Transverse colon (tissue), 4 donors: Measurements from ENCODE around the gene WLS. TPM values are rescaled to one million over a fixed set of nuclear protein-coding genes. Genes with fewer than 3 reads are reported as not detected.
A peak's percentile ranks its signal among the peaks of the same experiment; 100 is the strongest.

ENCODE experiments used
- DNase-seq: peaks from one replicate; pipeline ENCODE4 v3.0.0-alpha.2; 2019
- H3K27ac ChIP-seq, 4 donors: fragments of 200-600 bp; sonication (generic); 2 replicates each; pipeline ENCODE4 v1.5.1; 2016 to 2018; ENCODE audit warnings: inconsistent platforms in 4 of 4
- H3K27me3 ChIP-seq: fragments of 200-600 bp; sonication (generic); 2 replicates; pipeline ENCODE4 v1.5.1; 2017; ENCODE audit warnings: inconsistent platforms
- H3K36me3 ChIP-seq, 4 donors: fragments of 200-600 bp; sonication (generic); 2 replicates each; pipeline ENCODE4 v1.5.1; 2017 to 2019; ENCODE audit warnings: inconsistent platforms in 4 of 4
- H3K4me1 ChIP-seq, 4 donors: fragments of 200-600 bp; sonication (generic); 2 replicates each; pipeline ENCODE4 v1.5.1; 2017 to 2020; ENCODE audit warnings: inconsistent platforms in 4 of 4
- H3K4me3 ChIP-seq, 4 donors: fragments of 200-600 bp; sonication (generic); 1 replicate in 1 of 4; 2 replicates in 3 of 4; pipeline versions ENCODE4 v1.5.1 to v1.6.1; 2017 to 2019; ENCODE audit warnings: inconsistent platforms in 4 of 4
- H3K9me3 ChIP-seq, 2 donors: fragments of 200-600 bp; sonication (generic); 2 replicates each; pipeline ENCODE4 v1.5.1; 2017 to 2019; ENCODE audit warnings: inconsistent platforms in 2 of 2
- CTCF ChIP-seq, 5 experiments: fragments of 200-600 bp in 3 of 5; fragments of 450-650 bp in 2 of 5; sonication (generic) in 3 of 5; IDR thresholded peaks; 1 replicate in 2 of 5; 2 replicates in 3 of 5; pipeline ENCODE4 v1.5.1; 2016 to 2017; ENCODE audit warnings: antibody characterized with exemption in 5 of 5, inconsistent platforms in 3 of 5, mild to moderate bottlenecking in 2 of 5, moderate library complexity in 1 of 5
- EP300 ChIP-seq: sonication (generic); formaldehyde crosslinking; IDR thresholded peaks from one replicate; pipeline ENCODE4 v1.6.1; 2017; ENCODE audit warnings: antibody characterized with exemption, low read depth
- POLR2A ChIP-seq: fragments of 450-650 bp; IDR thresholded peaks from one replicate; pipeline ENCODE4 v1.6.1; 2016; ENCODE audit warnings: antibody characterized with exemption, mild to moderate bottlenecking, moderate library complexity
- POLR2AphosphoS5 ChIP-seq, 3 donors: sonication (generic); formaldehyde crosslinking; IDR thresholded peaks; one replicate each; pipeline ENCODE4 v1.6.1; 2016; ENCODE audit warnings: antibody characterized with exemption in 3 of 3
- WGBS, 2 donors: methylation state at CpG; one replicate each; pipeline ENCODE4 v1.1.5; 2018; ENCODE audit warnings: low coverage in 1 of 2; 5-methylcytosine and 5-hydroxymethylcytosine counted together
- in situ Hi-C, 4 donors: fragments of 200-750 bp; cut with MboI; loops; one replicate each; pipeline versions ENCODE4 v1.15.0 to v1.15.1; 2017; ENCODE audit warnings: low sequenced_read_pairs in 3 of 4, low pct_ligation_motif_present in 1 of 4, low pct_unique_long_range_greater_than_20kb in 1 of 4
- intact Hi-C: fragments of 100-400 bp; cut with DNase I; formaldehyde crosslinking; loops from one replicate; pipeline ENCODE4 v1.15.1; 2023; ENCODE audit warnings: low total_unique reads
- total RNA-seq, 4 donors: library from RNA; depleted of rRNA; stranded (reverse); fragments of >200 nt; gene quantifications; one replicate each; pipeline ENCODE4 v1.1.0, GENCODE V29; 2016

The WLS gene
- total RNA-seq, 4 donors from 2014 or later: 69.9 to 117 (median 98.7) TPM

DNA sequence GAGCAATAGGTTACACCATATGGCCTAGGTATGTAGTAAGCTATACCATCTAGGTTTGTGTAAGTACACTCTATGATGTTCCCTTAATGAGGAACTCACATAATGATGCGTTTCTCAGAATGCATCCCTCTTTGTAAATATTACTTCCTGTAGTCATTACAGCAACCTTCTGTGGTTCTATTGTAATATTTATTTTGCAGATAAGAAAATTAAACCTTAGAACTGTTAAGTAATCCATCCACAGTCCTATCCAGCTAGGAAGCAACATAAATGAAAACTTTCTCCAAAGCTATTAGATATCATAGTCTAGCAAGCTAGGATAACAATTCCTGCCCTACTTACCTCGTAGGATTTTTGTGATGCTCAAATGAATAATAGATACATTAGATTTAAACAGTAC is 88.7 kb downstream of the WLS start:
- peaks cover 5 to 49% (median 19%) of the 10 kb centered on the region in 4 donors for H3K4me1 ChIP-seq
- intact Hi-C loops: no loop called here
- TF ChIP-seq POLR2A (no peak), EP300 (no peak), CTCF (IDR thresholded peaks at IDR 0.05) (no peak), POLR2AphosphoS5 (IDR thresholded peaks at IDR 0.05) (no peak)
- no peaks in the 10 kb centered on the region for H3K27me3 ChIP-seq
- WGBS, 2 donors: 60 to 67% methylated on average over 2 of the region's 2 CpGs
- peaks cover 0 to 17% (median 5%) of the 10 kb centered on the region in 4 donors for H3K36me3 ChIP-seq
- H3K9me3 ChIP-seq: no peaks in the 10 kb centered on the region
- no peak for DNase-seq
- H3K27ac ChIP-seq: no peak overlapping the region
- H3K4me3 ChIP-seq: no peak overlapping the region
- in situ Hi-C loops: no loop called here

- Histone ChIP-seq H3K4me1 (peaks cover 5 to 49% (median 19%) of the 10 kb centered on the region in 4 donors), H3K9me3 (no peaks in the 10 kb centered on the region), H3K27ac (peak overlapping the region; percentile 45 to 71 (median 65)), H3K27me3 (no peaks in the 10 kb centered on the region), H3K4me3 (no peak overlapping the region), H3K36me3 (peaks cover 0 to 6% (median 1%) of the 10 kb centered on the region in 4 donors)
- 58 to 61% methylated on average over 3 of the region's 3 CpGs for WGBS, 2 donors
- in situ Hi-C loops (no loop called here), intact Hi-C loops (no loop called here)
- TF ChIP-seq POLR2A: no peak
- no peak for TF ChIP-seq EP300
- no peak for TF ChIP-seq CTCF (IDR thresholded peaks at IDR 0.05)
- no peak for TF ChIP-seq POLR2AphosphoS5 (IDR thresholded peaks at IDR 0.05)
- DNase-seq: no peak
These were observed 89.9 kb downstream of the WLS start for GRCh38 chr1:68142461-68142860.

DNA sequence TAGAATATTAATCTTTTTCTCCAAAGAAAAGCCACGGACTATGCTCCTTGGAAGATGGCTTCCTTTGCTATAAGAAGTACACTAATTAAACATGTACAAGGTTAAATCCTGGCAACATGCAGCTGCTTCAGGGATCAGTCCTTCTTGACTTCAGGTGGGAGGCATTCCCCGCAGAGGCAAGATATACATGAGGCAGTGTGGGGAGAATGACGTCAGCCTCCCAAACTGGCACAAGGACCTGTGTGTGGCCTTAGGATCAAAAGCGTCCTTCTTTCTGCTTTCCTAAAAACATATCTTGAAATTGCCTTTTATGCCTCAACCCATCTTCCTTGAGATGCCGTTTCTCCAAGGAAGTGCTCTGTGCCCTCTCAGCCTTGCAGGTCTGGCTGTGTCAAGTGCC is 90.3 kb downstream of the WLS start:
- Histone ChIP-seq H3K36me3 (peaks cover 0 to 9% (median 2%) of the 10 kb centered on the region in 4 donors), H3K27me3 (no peaks in the 10 kb centered on the region), H3K4me1 (peaks cover 5 to 49% (median 19%) of the 10 kb centered on the region in 4 donors), H3K4me3 (no peak overlapping the region), H3K9me3 (no peaks in the 10 kb centered on the region), H3K27ac (peak overlapping the region; percentile 45 to 71 (median 65))
- 64 to 90% methylated on average over 2 to 5 of the region's 5 CpGs for WGBS, 2 donors
- no peak for TF ChIP-seq POLR2AphosphoS5 (IDR thresholded peaks at IDR 0.05)
- no peak for TF ChIP-seq POLR2A
- TF ChIP-seq CTCF (IDR thresholded peaks at IDR 0.05): no peak
- no peak for TF ChIP-seq EP300
- no peak for DNase-seq
- in situ Hi-C loops (no loop called here), intact Hi-C loops (no loop called here)

DNA sequence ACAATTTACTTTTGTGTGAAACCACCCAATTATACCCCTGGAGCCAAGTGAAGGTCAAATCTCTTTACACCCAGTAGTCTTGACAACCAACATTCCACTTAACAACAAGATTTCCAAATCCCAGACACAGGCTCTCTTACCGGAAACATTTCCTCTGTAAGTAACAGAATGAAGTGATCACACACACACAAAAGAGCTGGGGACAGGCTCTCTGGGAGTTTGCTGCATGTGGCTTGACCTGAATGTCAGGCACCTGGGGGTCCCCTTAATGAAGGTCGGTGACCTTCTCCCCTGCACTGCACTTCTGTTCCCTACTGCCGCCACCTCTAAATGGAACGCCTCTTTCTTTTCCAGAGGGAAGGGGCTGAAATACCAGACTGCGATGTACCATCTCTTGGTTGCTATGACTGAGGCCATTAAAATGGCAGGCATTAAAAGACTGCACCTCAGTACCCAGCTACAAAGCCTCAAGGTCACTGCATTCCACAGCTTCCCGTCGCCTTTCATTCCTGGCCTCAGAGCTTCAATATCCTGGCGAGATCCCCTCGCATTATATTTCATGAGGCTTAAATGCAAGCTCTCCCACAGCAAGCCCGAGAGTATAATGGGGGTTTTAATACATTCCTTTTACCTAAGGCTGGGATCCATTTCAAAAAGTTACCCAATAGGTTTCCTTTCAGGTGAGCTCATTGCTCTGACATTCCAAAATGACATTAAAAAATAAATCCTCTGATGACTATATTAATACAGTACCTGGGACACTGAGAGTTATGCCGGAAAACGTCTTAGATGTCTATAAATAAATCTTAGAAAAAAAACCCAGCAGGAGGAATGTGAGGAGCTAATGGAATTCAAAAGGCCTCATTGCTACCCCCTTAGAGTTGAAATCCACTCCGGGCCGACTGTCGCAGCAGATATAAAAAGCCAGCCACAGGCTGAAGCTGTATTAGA is 91.0 kb downstream of the WLS start:
- peak overlapping the region; percentile 45 to 71 (median 65) for H3K27ac ChIP-seq
- no peaks in the 10 kb centered on the region for H3K27me3 ChIP-seq
- intact Hi-C loops (no loop called here), in situ Hi-C loops (no loop called here)
- H3K4me1 ChIP-seq: peaks cover 5 to 47% (median 19%) of the 10 kb centered on the region in 4 donors
- H3K36me3 ChIP-seq: peaks cover 0 to 9% (median 2%) of the 10 kb centered on the region in 4 donors
- no peaks in the 10 kb centered on the region for H3K9me3 ChIP-seq
- no peak for DNase-seq
- TF ChIP-seq POLR2AphosphoS5 (IDR thresholded peaks at IDR 0.05) (peak in 1 of 3 donors; percentile 39), EP300 (no peak)
- H3K4me3 ChIP-seq: no peak overlapping the region
- 74 to 76% methylated on average over 11 to 15 of the region's 15 CpGs for WGBS, 2 donors
